ENCODE results near the gene AUH. TPM values are rescaled to one million over a fixed set of nuclear protein-coding genes. Genes with fewer than 3 reads are reported as not detected.
A peak's percentile ranks its signal among the peaks of the same experiment; 100 is the strongest.

Gene AUH
- total RNA-seq, 1 donor from 2014 or later, result 62.6 TPM

DNA sequence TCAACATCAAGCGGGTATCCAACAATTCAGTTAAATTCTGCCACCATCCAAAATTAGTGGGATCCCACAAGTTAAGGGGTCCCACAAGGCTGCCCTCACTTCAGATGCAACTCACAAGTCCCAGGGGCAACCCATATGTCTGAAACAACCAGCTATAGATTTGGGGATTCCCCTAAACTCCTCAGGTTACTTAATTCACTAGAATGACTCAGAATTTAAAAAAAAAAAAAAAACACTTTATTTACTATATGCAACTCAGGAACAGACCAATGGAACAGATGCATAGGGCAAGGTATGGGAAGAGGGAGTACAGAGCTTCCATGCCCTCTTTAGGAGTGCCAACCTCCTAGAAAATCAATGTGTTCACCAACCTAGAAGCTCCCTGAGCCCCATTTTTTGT, 15.1 kb downstream of the AUH start:
- intact Hi-C loops (cut with micrococcal nuclease), result loop anchor here (1.0 to 10.0 kb wide), 7 partner anchors 138 to 432 kb away; no protein-coding TSS in a partner anchor

DNA sequence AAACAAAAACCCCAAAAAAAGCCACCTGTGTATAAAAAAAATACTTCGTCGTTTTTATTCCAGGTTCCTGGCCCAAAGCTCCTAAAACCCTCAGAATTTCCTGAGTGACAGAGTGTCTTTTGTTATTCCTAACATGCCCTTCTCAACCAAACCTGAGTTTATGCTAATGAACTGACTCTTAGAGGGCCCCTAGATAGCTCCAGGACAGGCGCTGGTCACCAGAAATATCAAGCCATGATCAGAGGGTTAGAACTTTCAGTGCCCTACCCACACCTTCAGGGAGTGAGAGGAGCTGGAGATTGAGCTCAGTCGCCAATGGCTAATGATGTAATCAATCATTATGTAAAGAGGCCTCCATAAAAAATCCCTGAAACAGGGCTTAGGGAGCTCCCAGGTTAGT, 15.7 kb downstream of the AUH start:
- Mint-ChIP-seq H3K4me3 (ENCODE audit: low read depth) (no peak overlapping the region), H3K27ac (no peak overlapping the region), H3K27me3 (ENCODE audit: low read depth) (no peaks in the 10 kb centered on the region), H3K4me1 (ENCODE audit: low read depth) (peaks cover 68% of the 10 kb centered on the region), H3K9me3 (peaks cover 10% of the 10 kb centered on the region), H3K36me3 (ENCODE audit: low read depth) (peaks cover 72% of the 10 kb centered on the region)
- intact Hi-C loops (cut with micrococcal nuclease), result loop anchor here (1.0 to 10.0 kb wide), 7 partner anchors 138 to 431 kb away; no protein-coding TSS in a partner anchor
- no peak for DNase-seq (ENCODE audit: low spot score)

More for the DNA sequence above, 15.1 kb downstream of the AUH start:
- Mint-ChIP-seq H3K27me3 (ENCODE audit: low read depth) (no peaks in the 10 kb centered on the region), H3K27ac (peak overlapping the region; percentile 44), H3K9me3 (peaks cover 8% of the 10 kb centered on the region), H3K4me3 (ENCODE audit: low read depth) (no peak overlapping the region), H3K36me3 (ENCODE audit: low read depth) (peaks cover 72% of the 10 kb centered on the region), H3K4me1 (ENCODE audit: low read depth) (peaks cover 61% of the 10 kb centered on the region)
- DNase-seq (ENCODE audit: low spot score), result no peak

- no peak for DNase-seq (ENCODE audit: low spot score)
- Mint-ChIP-seq H3K4me3 (ENCODE audit: low read depth) (no peak overlapping the region), H3K27me3 (ENCODE audit: low read depth) (no peaks in the 10 kb centered on the region), H3K4me1 (ENCODE audit: low read depth) (peaks cover 71% of the 10 kb centered on the region), H3K27ac (peak overlapping the region; percentile 77), H3K36me3 (ENCODE audit: low read depth) (peaks cover 80% of the 10 kb centered on the region), H3K9me3 (peaks cover 10% of the 10 kb centered on the region)
- intact Hi-C loops (cut with micrococcal nuclease), result loop anchor here (5.0 to 10.0 kb wide), 2 partner anchors 70 to 428 kb away; no protein-coding TSS in a partner anchor
These were observed 19.1 kb downstream of the AUH start for GRCh38 chr9:91342575-91342974.

GRCh38 chr9:91341749-91342148, 20.0 kb downstream of the AUH start:
- Mint-ChIP-seq H3K4me1 (ENCODE audit: low read depth) (peaks cover 73% of the 10 kb centered on the region), H3K4me3 (ENCODE audit: low read depth) (peak overlapping the region; percentile 65), H3K9me3 (peaks cover 10% of the 10 kb centered on the region), H3K36me3 (ENCODE audit: low read depth) (peaks cover 84% of the 10 kb centered on the region), H3K27me3 (ENCODE audit: low read depth) (no peaks in the 10 kb centered on the region), H3K27ac (peak overlapping the region; percentile 90)
- intact Hi-C loops (cut with micrococcal nuclease), result loop anchor here (2.0 to 10.0 kb wide), 4 partner anchors 17 to 427 kb away; no protein-coding TSS in a partner anchor
- no peak for DNase-seq (ENCODE audit: low spot score)

GRCh38 chr9:91341258-91341746, 20.4 kb downstream of the AUH start:
- no peak for DNase-seq (ENCODE audit: low spot score)
- intact Hi-C loops (cut with micrococcal nuclease), result loop anchor here (2.0 to 10.0 kb wide), 4 partner anchors 17 to 427 kb away; no protein-coding TSS in a partner anchor
- H3K4me3 Mint-ChIP-seq (ENCODE audit: low read depth), result peak overlapping the region; percentile 65
- peak overlapping the region; percentile 90 for H3K27ac Mint-ChIP-seq
- H3K4me1 Mint-ChIP-seq (ENCODE audit: low read depth), result peaks cover 72% of the 10 kb centered on the region
- H3K9me3 Mint-ChIP-seq, result peaks cover 10% of the 10 kb centered on the region
- H3K36me3 Mint-ChIP-seq (ENCODE audit: low read depth), result peaks cover 84% of the 10 kb centered on the region
- no peaks in the 10 kb centered on the region for H3K27me3 Mint-ChIP-seq (ENCODE audit: low read depth)

- Mint-ChIP-seq H3K9me3 (peaks cover 10% of the 10 kb centered on the region), H3K27ac (peak overlapping the region; percentile 90), H3K27me3 (ENCODE audit: low read depth) (no peaks in the 10 kb centered on the region), H3K4me3 (ENCODE audit: low read depth) (peak overlapping the region; percentile 65), H3K36me3 (ENCODE audit: low read depth) (peaks cover 83% of the 10 kb centered on the region), H3K4me1 (ENCODE audit: low read depth) (peaks cover 72% of the 10 kb centered on the region)
- no peak for DNase-seq (ENCODE audit: low spot score)
- intact Hi-C loops (cut with micrococcal nuclease), result loop anchor here (2.0 to 10.0 kb wide), 4 partner anchors 18 to 426 kb away; no protein-coding TSS in a partner anchor
These were observed 21.2 kb downstream of the AUH start for GRCh38 chr9:91340395-91340967.

GRCh38 chr9:91338681-91339080, 23.0 kb downstream of the AUH start:
- Mint-ChIP-seq H3K27me3 (ENCODE audit: low read depth) (no peaks in the 10 kb centered on the region), H3K4me3 (ENCODE audit: low read depth) (no peak overlapping the region), H3K27ac (no peak overlapping the region), H3K36me3 (ENCODE audit: low read depth) (peaks cover 77% of the 10 kb centered on the region), H3K9me3 (peaks cover 10% of the 10 kb centered on the region), H3K4me1 (ENCODE audit: low read depth) (peaks cover 65% of the 10 kb centered on the region)
- DNase-seq (ENCODE audit: low spot score), result no peak
- intact Hi-C loops (cut with micrococcal nuclease), result no loop called here

- no peaks in the 10 kb centered on the region for H3K27me3 Mint-ChIP-seq (ENCODE audit: low read depth)
- intact Hi-C loops (cut with micrococcal nuclease), result no loop called here
- no peak for DNase-seq (ENCODE audit: low spot score)
- peaks cover 75% of the 10 kb centered on the region for H3K36me3 Mint-ChIP-seq (ENCODE audit: low read depth)
- H3K9me3 Mint-ChIP-seq, result peaks cover 5% of the 10 kb centered on the region
- H3K4me3 Mint-ChIP-seq (ENCODE audit: low read depth), result no peak overlapping the region
- peaks cover 58% of the 10 kb centered on the region for H3K4me1 Mint-ChIP-seq (ENCODE audit: low read depth)
- no peak overlapping the region for H3K27ac Mint-ChIP-seq
These were observed 24.9 kb downstream of the AUH start for GRCh38 chr9:91336786-91337185.

GRCh38 chr9:91334053-91334452, 27.7 kb downstream of the AUH start:
- Mint-ChIP-seq H3K4me3 (ENCODE audit: low read depth) (no peak overlapping the region), H3K4me1 (ENCODE audit: low read depth) (peaks cover 36% of the 10 kb centered on the region), H3K9me3 (peaks cover 14% of the 10 kb centered on the region), H3K27ac (peak overlapping the region; percentile 49), H3K36me3 (ENCODE audit: low read depth) (peaks cover 69% of the 10 kb centered on the region), H3K27me3 (ENCODE audit: low read depth) (no peaks in the 10 kb centered on the region)
- intact Hi-C loops (cut with micrococcal nuclease), result no loop called here
- no peak for DNase-seq (ENCODE audit: low spot score)

DNA sequence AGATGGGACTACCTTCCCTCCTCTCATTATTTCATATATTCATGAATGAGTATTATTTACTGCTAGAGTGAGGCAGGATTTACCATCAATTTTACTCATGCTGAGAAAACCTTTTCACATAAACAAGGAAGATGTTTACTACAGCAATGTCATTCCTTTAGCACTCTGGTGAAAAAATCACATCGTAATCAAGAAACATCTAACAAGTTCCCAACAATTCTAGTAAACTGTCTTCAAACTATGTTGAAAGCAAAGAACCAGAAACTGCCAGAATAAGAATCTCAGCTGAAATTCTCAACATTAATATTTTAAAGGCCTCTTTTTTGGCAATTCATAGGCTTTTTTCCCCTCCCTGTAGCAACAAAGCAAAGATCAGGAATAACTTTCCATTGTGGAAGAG, 28.2 kb downstream of the AUH start:
- peaks cover 34% of the 10 kb centered on the region for H3K4me1 Mint-ChIP-seq (ENCODE audit: low read depth)
- no peak overlapping the region for H3K4me3 Mint-ChIP-seq (ENCODE audit: low read depth)
- DNase-seq (ENCODE audit: low spot score), result no peak
- peaks cover 19% of the 10 kb centered on the region for H3K9me3 Mint-ChIP-seq
- no peaks in the 10 kb centered on the region for H3K27me3 Mint-ChIP-seq (ENCODE audit: low read depth)
- H3K27ac Mint-ChIP-seq, result no peak overlapping the region
- peaks cover 72% of the 10 kb centered on the region for H3K36me3 Mint-ChIP-seq (ENCODE audit: low read depth)
- intact Hi-C loops (cut with micrococcal nuclease), result no loop called here

GRCh38 chr9:91332546-91333231, 29.0 kb downstream of the AUH start:
- no peaks in the 10 kb centered on the region for H3K27me3 Mint-ChIP-seq (ENCODE audit: low read depth)
- H3K4me1 Mint-ChIP-seq (ENCODE audit: low read depth), result peaks cover 27% of the 10 kb centered on the region
- H3K9me3 Mint-ChIP-seq, result peaks cover 25% of the 10 kb centered on the region
- peaks cover 72% of the 10 kb centered on the region for H3K36me3 Mint-ChIP-seq (ENCODE audit: low read depth)
- no peak for DNase-seq (ENCODE audit: low spot score)
- intact Hi-C loops (cut with micrococcal nuclease), result no loop called here
- H3K27ac Mint-ChIP-seq, result peak overlapping the region; percentile 24
- H3K4me3 Mint-ChIP-seq (ENCODE audit: low read depth), result no peak overlapping the region

- peaks cover 23% of the 10 kb centered on the region for H3K4me1 Mint-ChIP-seq (ENCODE audit: low read depth)
- no peak overlapping the region for H3K27ac Mint-ChIP-seq
- no peak for DNase-seq (ENCODE audit: low spot score)
- intact Hi-C loops (cut with micrococcal nuclease), result no loop called here
- no peaks in the 10 kb centered on the region for H3K27me3 Mint-ChIP-seq (ENCODE audit: low read depth)
- H3K36me3 Mint-ChIP-seq (ENCODE audit: low read depth), result peaks cover 72% of the 10 kb centered on the region
- H3K4me3 Mint-ChIP-seq (ENCODE audit: low read depth), result no peak overlapping the region
- H3K9me3 Mint-ChIP-seq, result peaks cover 33% of the 10 kb centered on the region
These were observed 29.9 kb downstream of the AUH start for GRCh38 chr9:91331849-91332248.

DNA sequence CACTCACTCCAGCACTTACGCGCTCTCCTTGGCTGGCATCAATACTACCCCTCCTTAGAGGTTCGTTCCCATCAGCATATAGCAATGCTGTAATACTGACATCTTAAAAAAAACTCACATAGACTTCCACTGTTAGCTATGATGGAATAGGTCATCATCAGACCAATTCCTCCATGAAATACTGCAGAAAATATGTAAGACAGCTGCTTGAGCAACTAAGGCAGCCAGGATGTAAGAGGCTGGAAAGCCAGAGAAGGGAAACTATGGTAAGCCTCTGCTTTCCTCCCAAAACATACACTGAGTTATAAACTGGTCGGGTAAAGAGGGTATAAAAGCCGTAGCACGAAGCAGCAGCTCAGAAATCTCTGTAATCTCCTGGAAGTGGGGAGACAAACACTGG, 33.5 kb downstream of the AUH start:
- DNase-seq (ENCODE audit: low spot score), result no peak
- Mint-ChIP-seq H3K27me3 (ENCODE audit: low read depth) (no peaks in the 10 kb centered on the region), H3K4me1 (ENCODE audit: low read depth) (peaks cover 15% of the 10 kb centered on the region), H3K9me3 (peaks cover 35% of the 10 kb centered on the region), H3K27ac (no peak overlapping the region), H3K4me3 (ENCODE audit: low read depth) (no peak overlapping the region), H3K36me3 (ENCODE audit: low read depth) (peaks cover 84% of the 10 kb centered on the region)
- intact Hi-C loops (cut with micrococcal nuclease), result no loop called here
